Omental fat pad (tissue), 4 donors: Measurements from ENCODE around the gene ZNF385C. TPM values are rescaled to one million over a fixed set of nuclear protein-coding genes. Genes with fewer than 3 reads are reported as not detected.
A peak's percentile ranks its signal among the peaks of the same experiment; 100 is the strongest.
"Not testable (repeated sequence)": the region's sequence is repeated elsewhere in the genome, so short reads cannot be mapped to it uniquely, and the experiment has no call there.

Source experiments
- ATAC-seq: fragments of 150-250 bp; one replicate; pipeline ENCODE4 v1.9.1; 2016; ENCODE audit warnings: mild to moderate bottlenecking, moderate library complexity; ENCODE audit not compliant: low FRiP score
- DNase-seq: peaks from one replicate; pipeline ENCODE4 v3.0.0-alpha.2; 2019; ENCODE audit warnings: low spot score
- CTCF ChIP-seq, 3 donors: fragments of 450-650 bp; IDR thresholded peaks; one replicate each; pipeline ENCODE4 v1.5.1; 2016 to 2017; ENCODE audit warnings: antibody characterized with exemption in 3 of 3, mild to moderate bottlenecking in 3 of 3, moderate library complexity in 2 of 3
- total RNA-seq, 4 donors: library from RNA; depleted of rRNA; stranded (reverse); fragments of >200 nt; gene quantifications; one replicate each; pipeline ENCODE4 v1.1.0, GENCODE V29; 2016

Gene ZNF385C
- total RNA-seq, 4 donors from 2014 or later = not detected

- TF ChIP-seq CTCF (IDR thresholded peaks at IDR 0.05) = no peak
- DNase-seq = no peak
- ATAC-seq = no peak
These were observed 71.2 kb downstream of the ZNF385C start for GRCh38 chr17:42026857-42027589.

GRCh38 chr17:42025936-42026335 is 72.3 kb downstream of the ZNF385C start:
- no peak for TF ChIP-seq CTCF (IDR thresholded peaks at IDR 0.05)
- DNase-seq = no peak
- ATAC-seq = no peak

GRCh38 chr17:42025191-42025579 is 73.1 kb downstream of the ZNF385C start:
- ATAC-seq = peak; percentile 5
- no peak for TF ChIP-seq CTCF (IDR thresholded peaks at IDR 0.05)

GRCh38 chr17:42023524-42024349 is 74.5 kb downstream of the ZNF385C start:
- DNase-seq (no peak), ATAC-seq (no peak)
- no peak for TF ChIP-seq CTCF (IDR thresholded peaks at IDR 0.05)

More at GRCh38 chr17:42025191-42025579, 73.1 kb downstream of the ZNF385C start:
- no peak for DNase-seq

GRCh38 chr17:42020845-42021244 is 77.4 kb downstream of the ZNF385C start:
- DNase-seq, ATAC-seq: not testable (repeated sequence)

GRCh38 chr17:42019509-42020404 is 78.5 kb downstream of the ZNF385C start, which contains the start of gene NKIRAS2:
TSS of gene NKIRAS2 (plus strand) at chr17:42020090. CDS start at chr17:42021578, 1,488 bp downstream.
- peak in 2 of 3 donors; percentile 22 to 93 for TF ChIP-seq CTCF (IDR thresholded peaks at IDR 0.05)
- peak; percentile 81 for ATAC-seq
- DNase-seq = peak; percentile 78

- DNase-seq = no peak
- ATAC-seq = no peak
- no peak for TF ChIP-seq CTCF (IDR thresholded peaks at IDR 0.05)
These were observed 79.3 kb downstream of the ZNF385C start for GRCh38 chr17:42018988-42019387.
